ENCODE data around the gene NDUFV1.
"Not testable (repeated sequence)": the region's sequence is repeated elsewhere in the genome, so short reads cannot be mapped to it uniquely, and the experiment has no call there.

Gene NDUFV1

GRCh38 chr11:67586568-67587250 is 20.0 kb upstream of the NDUFV1 start:
- DNase-seq, result no peak

- DNase-seq, result no peak
Measured at GRCh38 chr11:67588136-67588503, 18.6 kb upstream of the NDUFV1 start.

- DNase-seq, result not testable (repeated sequence)
Measured at GRCh38 chr11:67588899-67589415, 17.8 kb upstream of the NDUFV1 start.

GRCh38 chr11:67592880-67593564 is 13.7 kb upstream of the NDUFV1 start:
- no peak for DNase-seq

- no peak for DNase-seq
Measured at GRCh38 chr11:67593565-67593905, 13.2 kb upstream of the NDUFV1 start.

- DNase-seq, result no peak
Measured at GRCh38 chr11:67594480-67594879, 12.3 kb upstream of the NDUFV1 start.

- no peak for DNase-seq
Measured at GRCh38 chr11:67596753-67597300, 9.9 kb upstream of the NDUFV1 start.

GRCh38 chr11:67597458-67597857 is 9.3 kb upstream of the NDUFV1 start:
- not testable (repeated sequence) for DNase-seq

- DNase-seq, result not testable (repeated sequence)
Measured at GRCh38 chr11:67597963-67598362, 8.8 kb upstream of the NDUFV1 start.

- DNase-seq, result no peak
Measured at GRCh38 chr11:67599149-67599548, 7.6 kb upstream of the NDUFV1 start.

GRCh38 chr11:67600324-67601029 is 6.3 kb upstream of the NDUFV1 start:
- DNase-seq, result no peak

GRCh38 chr11:67601098-67601497 is 5.6 kb upstream of the NDUFV1 start:
- no peak for DNase-seq

- DNase-seq, result not testable (repeated sequence)
Measured at GRCh38 chr11:67604119-67604518, 2.6 kb upstream of the NDUFV1 start.

GRCh38 chr11:67604815-67605214 is 1.9 kb upstream of the NDUFV1 start:
- DNase-seq, result no peak

- no peak for DNase-seq
Measured at GRCh38 chr11:67605231-67606011, 1.3 kb upstream of the NDUFV1 start.

- no peak for DNase-seq
Measured at GRCh38 chr11:67606093-67606491, 644 bp upstream of the NDUFV1 start.

GRCh38 chr11:67607507-67607906 is 771 bp downstream of the NDUFV1 start:
- no peak for DNase-seq

GRCh38 chr11:67608486-67608885 is 1.8 kb downstream of the NDUFV1 start:
- no peak for DNase-seq

GRCh38 chr11:67609316-67609715 is 2.6 kb downstream of the NDUFV1 start:
- DNase-seq, result no peak

- no peak for DNase-seq
Measured at GRCh38 chr11:67610302-67610868, 3.6 kb downstream of the NDUFV1 start.

- DNase-seq, result no peak
Measured at GRCh38 chr11:67611165-67611564, 4.4 kb downstream of the NDUFV1 start.

Data from NCI-H2081 treated with DMSO at 0.1 percent for 48 hours (cell line).